ENCODE data around the gene IMPDH2.

The IMPDH2 gene

GRCh38 chr3:49021213-49021812, 7.9 kb downstream of the IMPDH2 start:
- H3K27ac ChIP-seq: peak overlapping the region; percentile 99
- peak overlapping the region; percentile 90 for H3K4me3 ChIP-seq (ENCODE audit: low read depth, low read length)
- H3K27me3 ChIP-seq (replicated peaks): no peaks in the 10 kb centered on the region
- DNase-seq: peak; percentile 97
- in situ Hi-C loops (cut with HindIII; ENCODE audit: low pct_ligation_motif_present, low sequenced_read_pairs): no loop called here
- H3K36me3 ChIP-seq (replicated peaks): peaks cover 27% of the 10 kb centered on the region
- no peak for TF ChIP-seq CTCF (IDR thresholded peaks at IDR 0.05; ENCODE audit: low read depth, low read length, missing control alignments)

GRCh38 chr3:49020330-49021212, 8.6 kb downstream of the IMPDH2 start:
- Histone ChIP-seq H3K36me3 (replicated peaks) (peaks cover 27% of the 10 kb centered on the region), H3K4me3 (ENCODE audit: low read depth, low read length) (peak overlapping the region; percentile 90), H3K27ac (peak overlapping the region; percentile 99), H3K27me3 (replicated peaks) (no peaks in the 10 kb centered on the region)
- in situ Hi-C loops (cut with HindIII; ENCODE audit: low pct_ligation_motif_present, low sequenced_read_pairs): no loop called here
- TF ChIP-seq CTCF (IDR thresholded peaks at IDR 0.05; ENCODE audit: low read depth, low read length, missing control alignments): peak; percentile 4
- DNase-seq: no peak

GRCh38 chr3:49019941-49020329, 9.3 kb downstream of the IMPDH2 start:
- DNase-seq: no peak
- no peaks in the 10 kb centered on the region for H3K27me3 ChIP-seq (replicated peaks)
- H3K36me3 ChIP-seq (replicated peaks): peaks cover 27% of the 10 kb centered on the region
- H3K27ac ChIP-seq: peak overlapping the region; percentile 99
- peak overlapping the region; percentile 90 for H3K4me3 ChIP-seq (ENCODE audit: low read depth, low read length)
- in situ Hi-C loops (cut with HindIII; ENCODE audit: low pct_ligation_motif_present, low sequenced_read_pairs): no loop called here
- no peak for TF ChIP-seq CTCF (IDR thresholded peaks at IDR 0.05; ENCODE audit: low read depth, low read length, missing control alignments)

- peak overlapping the region; percentile 77 for H3K4me3 ChIP-seq (ENCODE audit: low read depth, low read length)
- DNase-seq: no peak
- in situ Hi-C loops (cut with HindIII; ENCODE audit: low pct_ligation_motif_present, low sequenced_read_pairs): no loop called here
- no peak for TF ChIP-seq CTCF (IDR thresholded peaks at IDR 0.05; ENCODE audit: low read depth, low read length, missing control alignments)
- H3K36me3 ChIP-seq (replicated peaks): peaks cover 27% of the 10 kb centered on the region
- H3K27ac ChIP-seq: peak overlapping the region; percentile 38
- no peaks in the 10 kb centered on the region for H3K27me3 ChIP-seq (replicated peaks)
Measured at GRCh38 chr3:49018707-49019006, 10.5 kb downstream of the IMPDH2 start.

DNA sequence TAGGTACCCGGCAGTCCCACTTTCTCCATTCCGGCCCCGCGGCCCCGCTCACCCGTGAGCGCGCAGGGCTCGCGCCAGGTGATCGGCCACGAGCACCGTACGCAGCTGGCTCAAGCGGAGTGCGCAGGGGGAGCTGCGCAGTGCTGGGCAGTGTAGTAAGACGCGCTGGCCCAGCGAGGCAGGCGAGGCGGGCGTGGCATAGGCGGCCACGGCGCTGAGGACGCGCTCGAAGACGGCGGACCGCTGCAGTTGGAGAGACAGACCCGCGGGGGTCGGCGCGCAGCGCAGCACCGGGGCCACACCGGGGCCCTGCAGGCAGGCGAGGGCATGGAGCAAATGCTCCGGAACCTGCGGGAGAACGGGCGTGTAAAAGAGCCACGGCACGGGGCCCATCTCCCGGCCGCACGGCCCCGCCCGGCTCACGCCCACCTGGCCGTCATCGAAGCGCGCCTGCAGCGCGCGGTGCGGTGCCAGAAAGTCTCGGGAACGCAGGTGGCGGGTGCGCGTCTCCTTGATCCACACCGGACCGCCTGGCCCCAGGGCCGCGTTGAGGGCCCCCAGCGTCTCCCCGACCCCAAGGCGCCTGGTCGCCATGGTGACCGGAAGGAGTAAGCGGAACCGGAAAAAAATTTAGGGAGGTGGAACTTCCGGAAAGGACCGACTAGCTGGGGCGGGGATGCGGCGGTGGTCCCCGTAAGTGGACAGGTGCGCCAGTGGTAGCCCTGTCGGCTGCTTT, 11.1 kb downstream of the IMPDH2 start, which contains the start of gene DALRD3:
DALRD3 (minus strand) TSS at position 610 of the 736 bp plus-strand sequence; CDS start at position 594, 16 bp downstream.
- in situ Hi-C loops (cut with HindIII; ENCODE audit: low pct_ligation_motif_present, low sequenced_read_pairs): no loop called here
- no peak for TF ChIP-seq CTCF (IDR thresholded peaks at IDR 0.05; ENCODE audit: low read depth, low read length, missing control alignments)

More for the DNA sequence above, 11.1 kb downstream of the IMPDH2 start, which contains the start of gene DALRD3:
- Histone ChIP-seq H3K4me3 (ENCODE audit: low read depth, low read length) (peak within 1 kb of the TSS; percentile 77), H3K36me3 (replicated peaks) (peaks cover 30% of the 10 kb centered on the region), H3K27me3 (replicated peaks) (no peaks in the 10 kb centered on the region), H3K27ac (peak within 1 kb of the TSS; percentile 38)
- peak; percentile 46 for DNase-seq

All from brain microvascular endothelial cell (primary cell).